GM19467 (cell line): ENCODE measurements around the gene LMF1.

Source experiments
- ATAC-seq: cut with Tn5 transposase; IDR thresholded peaks from one replicate; pipeline ENCODE4 v1.9.1; 2021; ENCODE audit warnings: mild to moderate bottlenecking, moderate library complexity; ENCODE audit not compliant: unreplicated experiment

LMF1 gene

DNA sequence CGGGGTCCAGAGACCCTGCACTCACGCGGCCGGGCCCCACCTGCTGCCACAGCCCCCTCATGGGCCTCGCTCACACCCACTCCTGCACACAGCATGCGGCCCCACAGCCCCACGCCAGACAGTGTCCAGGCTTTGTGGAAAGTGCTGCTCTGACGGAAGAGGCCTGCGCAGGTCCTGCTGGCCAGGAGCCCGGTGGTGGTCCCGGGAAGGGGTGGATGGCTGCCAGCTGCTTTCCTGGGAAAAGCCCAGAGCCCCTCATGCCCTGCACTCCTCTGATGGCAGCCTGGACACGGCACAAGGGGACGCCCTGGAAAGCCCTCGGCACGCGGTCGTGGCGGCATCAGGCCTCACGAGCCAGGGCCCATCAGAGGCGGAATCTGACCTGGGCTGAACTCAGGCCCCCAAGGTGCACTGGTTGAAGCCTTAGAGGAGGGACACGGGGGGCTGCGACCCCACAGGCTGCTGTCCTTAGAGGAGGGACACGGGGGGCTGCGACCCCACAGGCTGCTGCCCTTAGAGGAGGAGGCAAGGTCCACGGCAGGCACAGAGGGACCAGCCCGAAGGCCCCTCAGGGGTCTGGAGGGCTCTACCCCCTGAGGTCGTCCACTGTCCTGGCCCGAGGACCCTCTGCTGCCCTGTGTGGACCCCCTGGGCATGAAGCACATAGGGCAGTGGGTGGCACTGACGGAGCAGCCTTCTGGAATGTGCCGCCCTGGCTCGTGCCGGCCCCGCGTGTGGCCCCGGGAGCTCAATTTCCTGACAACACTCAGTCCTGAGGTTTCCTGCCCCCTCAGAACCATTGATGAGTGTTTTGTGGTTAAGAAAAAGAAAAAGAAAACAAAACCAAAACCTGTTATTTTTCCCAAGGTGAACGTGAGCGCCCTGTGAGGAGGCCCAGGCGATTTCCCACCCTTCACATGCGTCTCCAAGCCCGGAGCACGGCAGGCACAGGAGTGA, 32.9 kb upstream of the LMF1 start:
- no peak for ATAC-seq

DNA sequence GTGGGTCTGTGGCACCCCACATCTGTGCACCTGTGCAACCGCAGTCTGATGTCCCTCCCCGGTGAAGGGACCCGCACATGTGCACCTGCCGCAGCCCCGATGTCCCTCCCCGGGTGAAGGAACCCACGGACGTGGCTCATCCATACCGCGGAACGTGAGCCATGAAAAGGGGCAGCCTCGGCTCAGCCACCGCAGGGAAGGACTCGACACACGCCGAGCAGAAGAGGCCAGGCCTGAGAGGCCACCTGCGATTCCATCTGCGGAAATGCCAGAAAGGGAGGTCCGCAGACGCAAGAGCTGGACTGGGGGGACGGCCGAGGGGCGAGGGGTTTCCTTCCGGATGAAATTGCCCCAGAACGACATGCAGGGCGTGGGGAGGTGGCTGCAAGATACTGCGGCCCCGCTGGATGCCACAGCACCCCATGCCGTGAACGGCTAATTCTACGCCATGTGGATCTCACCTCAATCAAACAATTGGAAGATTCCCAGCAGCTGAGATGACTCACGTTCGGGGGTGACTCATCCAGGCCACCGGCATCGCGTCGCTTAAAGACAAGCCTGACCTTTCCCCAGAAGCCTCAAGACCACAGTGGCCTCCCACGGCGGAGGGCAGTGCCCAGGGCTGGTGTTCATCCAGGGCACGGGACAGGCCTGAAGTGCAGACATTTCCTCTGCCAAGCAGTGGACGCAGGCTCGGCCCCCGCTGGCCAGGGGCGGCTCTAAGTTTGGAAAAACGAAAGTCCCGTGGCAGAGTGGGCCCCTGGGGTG, 31.8 kb upstream of the LMF1 start:
- ATAC-seq = no peak

DNA sequence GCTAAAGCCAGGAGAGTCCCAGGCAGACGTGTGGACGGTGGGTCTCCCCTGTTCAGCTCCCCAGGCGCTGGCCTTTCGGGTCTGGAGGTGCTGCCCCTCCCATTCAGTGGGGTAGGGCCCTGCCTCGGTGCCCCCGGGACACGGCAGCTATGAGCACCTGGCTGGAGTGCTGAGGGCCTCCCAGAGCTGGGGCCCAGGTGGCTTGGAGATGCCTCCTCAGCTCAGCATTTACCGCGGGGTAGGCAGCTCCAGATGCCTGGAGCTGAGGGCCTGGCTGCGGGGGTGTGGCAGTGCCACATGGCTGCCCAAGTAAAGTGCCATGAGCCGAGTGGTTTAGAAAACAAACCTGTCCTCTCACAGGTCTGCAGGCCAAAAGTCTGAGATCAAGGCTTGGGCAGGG, 30.3 kb upstream of the LMF1 start:
- ATAC-seq = no peak

DNA sequence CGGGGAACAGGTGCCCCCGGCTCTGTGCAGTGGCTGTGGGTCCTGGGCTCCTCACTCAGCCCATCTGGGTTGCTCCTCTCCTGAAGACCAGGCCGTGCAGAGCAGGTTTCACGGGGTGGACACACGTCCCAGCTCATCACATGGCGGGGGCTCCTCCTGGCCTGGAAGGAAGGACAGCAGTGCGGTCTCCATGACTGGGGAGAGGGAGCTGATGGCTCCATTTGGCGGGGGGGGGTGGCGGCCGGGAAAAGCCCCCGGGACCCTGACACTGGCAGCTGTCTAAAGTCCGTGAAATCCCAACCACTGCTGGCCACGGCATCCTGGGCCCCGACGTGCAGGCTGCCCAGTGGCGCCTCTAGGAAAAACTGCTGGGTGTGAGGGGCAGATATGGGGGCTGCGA, 29.8 kb upstream of the LMF1 start:
- no peak for ATAC-seq

DNA sequence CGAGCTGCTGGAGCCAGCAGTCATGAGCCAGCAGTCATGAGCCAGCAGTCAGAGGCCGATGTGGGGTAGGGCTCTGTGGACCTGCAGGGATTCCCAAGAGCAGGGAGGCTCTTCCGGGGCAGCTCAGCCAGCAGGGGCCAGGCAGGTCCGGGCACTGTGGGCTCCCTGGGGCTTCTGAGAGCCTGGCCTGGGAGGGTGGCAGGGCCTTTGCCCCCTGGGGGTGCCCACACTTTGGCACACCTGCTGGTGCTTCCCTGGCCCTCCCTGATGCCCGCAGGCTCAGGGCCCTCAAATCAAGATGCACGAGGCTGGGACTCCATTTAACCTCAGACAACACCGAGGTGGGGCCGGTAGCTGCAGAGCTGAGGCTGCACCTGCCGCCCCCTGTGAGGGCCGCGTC, 28.9 kb upstream of the LMF1 start:
- no peak for ATAC-seq

DNA sequence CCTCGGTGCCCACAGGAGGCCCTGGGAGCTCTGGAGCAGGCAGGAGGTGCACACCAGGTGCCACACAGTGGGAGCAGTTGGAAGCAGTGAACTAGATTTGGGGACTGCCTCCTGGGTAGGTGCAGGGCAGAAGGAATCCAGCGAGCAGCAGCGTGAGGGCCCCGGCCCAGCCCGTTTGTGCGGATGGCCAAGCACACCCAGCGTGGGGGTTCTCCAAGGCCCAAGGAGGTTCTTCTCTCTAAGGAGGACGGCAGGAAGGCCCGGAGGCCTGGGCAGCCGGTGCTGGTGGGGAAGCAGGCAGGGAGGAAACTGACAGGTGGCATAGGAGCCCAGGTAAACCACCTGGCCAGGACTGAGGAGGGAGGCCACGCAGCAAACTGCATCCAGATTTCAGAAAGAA, 27.8 kb upstream of the LMF1 start:
- no peak for ATAC-seq

DNA sequence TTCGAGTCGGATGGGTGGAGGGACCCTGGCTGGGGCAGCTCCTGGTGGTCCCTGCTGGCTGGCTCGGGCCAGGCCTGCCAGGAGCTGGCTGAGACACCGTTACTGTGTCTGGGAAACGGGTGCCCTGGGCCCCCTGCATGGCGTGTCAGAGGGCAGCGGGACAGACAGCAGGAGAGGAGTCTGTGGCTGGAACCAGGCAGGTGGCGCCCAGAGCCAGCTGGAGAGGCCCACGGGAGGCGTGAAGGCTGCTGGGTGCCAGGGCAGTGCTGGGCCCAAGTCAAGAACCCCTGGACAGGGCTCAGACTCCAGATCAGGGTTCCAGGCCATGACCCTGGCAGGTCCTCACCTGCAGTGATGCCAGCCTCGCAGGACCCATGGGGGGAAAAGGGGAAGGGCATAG, 27.4 kb upstream of the LMF1 start:
- ATAC-seq = no peak

DNA sequence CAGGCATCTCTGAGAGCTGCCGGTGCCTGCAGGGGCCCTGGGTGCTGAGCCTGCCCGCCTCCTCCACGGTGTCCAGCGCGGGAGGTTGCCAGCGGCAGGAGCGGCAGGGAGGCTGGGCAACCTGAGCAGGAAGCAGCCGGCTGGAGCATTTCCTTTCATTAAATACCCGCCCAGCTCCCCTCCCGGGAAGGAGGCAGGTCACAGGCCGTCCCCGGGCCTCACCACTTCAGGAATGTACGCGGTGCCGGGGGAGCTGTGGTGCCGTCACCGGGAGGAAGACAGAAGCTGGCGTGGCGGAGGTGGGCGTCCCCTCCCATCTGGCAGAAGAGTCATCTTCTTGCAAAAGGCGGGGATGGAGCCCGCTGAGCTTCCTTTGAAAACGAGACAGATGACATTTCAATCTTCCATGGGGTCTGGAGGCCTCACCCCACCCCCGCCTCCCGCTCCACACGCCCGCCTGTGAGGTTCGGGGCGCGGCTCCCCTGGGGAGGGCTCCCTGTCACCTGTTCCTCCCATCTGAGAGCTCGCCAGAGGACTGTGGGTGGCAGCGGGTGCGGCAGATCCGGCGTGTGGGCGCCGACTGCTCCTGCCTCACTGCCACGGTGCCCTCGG, 26.8 kb upstream of the LMF1 start:
- no peak for ATAC-seq

DNA sequence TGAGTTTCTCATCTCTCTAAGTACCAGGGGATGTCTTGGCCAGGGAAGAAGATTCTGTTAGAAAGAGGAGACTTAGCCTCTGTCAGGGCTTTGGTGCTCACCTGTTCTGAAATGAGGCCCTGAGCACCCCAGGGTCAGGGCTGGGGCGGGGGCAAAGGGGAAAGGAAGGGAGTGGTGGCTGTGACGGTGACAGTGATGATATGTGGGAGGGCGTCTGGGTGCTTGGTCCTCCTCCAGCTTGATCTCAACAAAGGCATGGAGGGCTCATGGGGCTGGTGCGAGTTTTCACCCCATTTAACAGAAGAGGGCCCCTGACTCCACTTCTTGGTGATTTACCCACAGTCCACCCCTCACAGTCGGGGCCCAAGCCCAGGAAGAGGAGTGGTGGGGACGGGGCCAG, 25.9 kb upstream of the LMF1 start:
- ATAC-seq = no peak

DNA sequence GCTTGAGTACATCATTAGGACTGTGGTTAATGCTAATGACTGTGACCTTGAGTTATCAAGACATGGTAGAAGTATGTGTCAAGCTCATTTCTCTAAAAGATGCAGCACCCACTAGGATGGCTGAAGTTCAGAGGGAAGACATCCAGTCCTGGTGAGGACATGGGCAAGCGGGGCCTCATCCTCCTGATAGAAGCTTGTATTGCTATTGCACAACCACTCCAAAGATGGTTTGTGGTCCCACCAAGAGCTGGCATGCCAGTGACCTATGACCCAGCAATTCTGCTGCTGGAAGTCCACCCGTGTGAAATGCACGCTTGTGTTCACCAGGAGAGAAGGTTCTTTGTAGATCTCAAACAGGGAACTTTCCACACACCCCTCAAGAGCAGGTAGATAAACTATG, 25.0 kb upstream of the LMF1 start:
- no peak for ATAC-seq

DNA sequence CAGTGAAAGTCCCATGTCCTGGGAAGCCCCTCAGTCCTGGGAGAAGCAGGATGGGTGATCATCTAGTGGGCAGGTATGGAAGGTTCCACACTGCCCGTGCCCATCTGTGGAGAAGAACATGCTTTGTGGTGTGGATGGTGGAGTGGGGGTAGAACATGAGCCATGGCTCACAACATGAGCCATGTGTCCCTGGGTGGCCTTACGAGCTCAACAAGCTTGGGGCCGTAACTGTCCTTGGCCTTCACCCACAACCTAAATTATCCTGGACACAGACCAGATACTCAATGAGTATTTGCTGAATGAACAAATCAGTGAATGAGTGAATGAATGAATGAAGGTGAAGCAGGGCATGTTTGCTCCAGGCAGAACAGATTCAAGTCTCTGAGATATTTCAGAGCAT, 24.3 kb upstream of the LMF1 start:
- no peak for ATAC-seq

DNA sequence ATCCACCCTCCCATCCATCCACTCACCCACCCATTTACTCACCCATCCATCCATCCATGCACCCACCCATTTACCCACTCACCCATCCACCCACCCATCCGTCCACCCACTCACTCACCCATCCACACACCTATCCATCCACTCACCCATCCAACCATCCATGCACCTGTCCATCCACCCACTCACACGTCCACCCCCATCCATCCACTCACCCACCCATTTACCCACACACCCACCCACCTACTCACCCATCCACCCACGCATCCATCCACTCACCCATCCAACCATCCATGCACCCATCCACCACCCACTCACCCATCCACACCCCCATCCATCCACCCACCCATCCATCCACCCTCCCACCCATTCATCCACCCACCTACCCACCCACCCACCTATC, 22.9 kb upstream of the LMF1 start:
- ATAC-seq = no peak

DNA sequence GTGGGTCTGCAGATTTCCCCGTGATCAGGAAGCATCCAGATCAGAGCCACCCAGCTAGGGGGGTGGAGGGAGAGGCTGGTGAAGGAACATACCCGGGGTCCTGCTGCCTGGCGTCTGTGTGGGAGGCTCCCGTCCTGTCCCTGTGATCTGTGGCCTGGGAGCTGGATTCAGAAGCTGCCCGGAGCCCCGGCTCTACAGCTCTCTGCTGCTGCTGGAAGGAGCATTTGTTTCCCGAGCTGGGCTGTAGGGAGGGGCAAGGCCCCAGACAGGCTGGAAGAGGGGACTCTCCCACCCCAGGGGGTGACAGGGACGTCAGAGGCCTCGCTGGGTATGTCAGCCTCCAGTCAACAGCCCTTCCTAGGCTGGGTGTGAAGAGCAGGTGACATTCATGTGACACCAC, 21.0 kb upstream of the LMF1 start:
- ATAC-seq = no peak

DNA sequence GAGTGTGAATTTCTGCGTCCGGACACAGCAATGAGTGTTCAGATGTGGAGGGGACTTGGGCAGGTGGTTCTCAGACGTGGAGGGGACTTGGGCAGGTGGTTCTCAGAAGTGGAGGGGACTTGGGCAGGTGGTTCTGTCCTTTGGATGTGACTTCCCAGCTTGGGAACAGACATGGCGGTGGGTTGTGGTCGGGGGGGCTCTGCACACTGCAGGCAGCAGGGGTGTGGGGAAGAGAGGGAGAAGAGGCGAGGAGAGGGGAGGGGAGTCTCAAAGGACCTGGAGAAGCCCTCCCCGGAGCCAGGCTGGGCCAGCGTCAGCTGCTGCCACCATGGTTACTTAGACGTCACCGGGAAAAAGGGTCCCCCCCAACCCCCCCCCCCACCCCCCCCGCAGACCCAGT, 20.6 kb upstream of the LMF1 start:
- ATAC-seq = no peak

DNA sequence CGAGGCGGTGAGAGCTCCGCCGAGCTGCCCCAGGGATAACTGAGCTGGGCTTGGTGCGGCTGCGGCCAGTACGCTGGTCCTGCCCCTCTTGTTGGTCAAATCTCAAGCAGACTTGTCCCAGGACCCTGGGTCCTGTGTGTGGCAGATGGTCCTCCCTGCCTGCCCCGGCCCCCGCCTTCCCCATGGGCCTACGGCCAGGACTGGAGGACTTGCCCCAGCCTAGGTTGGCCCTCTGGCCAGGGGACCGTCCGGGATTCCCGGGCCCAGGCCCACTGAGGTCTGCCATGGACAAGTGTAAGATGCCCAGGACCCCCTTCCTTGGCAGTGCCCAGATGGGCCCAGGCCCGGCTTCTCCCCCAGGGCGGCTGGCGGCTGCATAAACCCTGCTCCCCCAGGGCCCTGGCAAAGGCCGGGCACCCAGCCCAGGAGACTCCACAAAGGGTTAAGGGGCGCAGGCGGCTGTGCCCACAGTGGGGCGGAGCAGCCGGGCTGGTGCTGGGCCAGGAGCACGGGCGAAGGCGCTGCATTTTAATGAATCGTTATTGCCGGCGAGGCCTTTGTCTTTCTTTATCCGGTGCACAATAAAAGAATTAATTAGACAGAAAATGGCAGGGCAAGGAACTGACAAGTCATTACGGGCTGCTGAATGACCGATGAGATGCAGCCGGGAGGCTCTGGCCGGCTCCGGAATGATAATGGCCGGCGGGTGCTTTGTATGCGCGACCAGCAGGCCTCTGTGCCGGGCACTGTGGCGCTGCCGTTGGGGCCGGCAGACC, 19.9 kb upstream of the LMF1 start:
- ATAC-seq = no peak

DNA sequence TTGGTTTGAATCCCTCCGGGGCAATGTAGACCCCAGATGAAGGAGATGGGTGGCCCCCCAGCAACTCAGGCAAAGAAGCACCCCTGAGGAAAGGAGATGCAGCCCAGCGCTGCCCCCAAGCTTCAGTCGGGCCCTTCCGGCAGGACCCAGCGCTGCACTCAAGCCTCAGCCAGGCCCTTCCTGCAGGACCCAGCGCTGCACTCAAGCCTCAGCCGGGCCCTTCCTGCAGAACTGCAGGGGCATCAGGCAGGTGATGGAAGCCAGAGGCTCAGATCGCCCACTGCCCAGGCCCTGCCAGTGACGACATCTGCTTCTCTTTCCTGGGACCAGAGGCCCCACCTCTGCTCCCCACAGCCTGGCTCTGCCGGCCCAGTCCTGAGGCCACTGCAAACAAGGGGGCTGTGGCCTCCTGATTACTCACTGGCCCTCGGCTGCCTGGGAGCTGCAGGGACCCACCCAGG, 18.6 kb upstream of the LMF1 start:
- no peak for ATAC-seq

DNA sequence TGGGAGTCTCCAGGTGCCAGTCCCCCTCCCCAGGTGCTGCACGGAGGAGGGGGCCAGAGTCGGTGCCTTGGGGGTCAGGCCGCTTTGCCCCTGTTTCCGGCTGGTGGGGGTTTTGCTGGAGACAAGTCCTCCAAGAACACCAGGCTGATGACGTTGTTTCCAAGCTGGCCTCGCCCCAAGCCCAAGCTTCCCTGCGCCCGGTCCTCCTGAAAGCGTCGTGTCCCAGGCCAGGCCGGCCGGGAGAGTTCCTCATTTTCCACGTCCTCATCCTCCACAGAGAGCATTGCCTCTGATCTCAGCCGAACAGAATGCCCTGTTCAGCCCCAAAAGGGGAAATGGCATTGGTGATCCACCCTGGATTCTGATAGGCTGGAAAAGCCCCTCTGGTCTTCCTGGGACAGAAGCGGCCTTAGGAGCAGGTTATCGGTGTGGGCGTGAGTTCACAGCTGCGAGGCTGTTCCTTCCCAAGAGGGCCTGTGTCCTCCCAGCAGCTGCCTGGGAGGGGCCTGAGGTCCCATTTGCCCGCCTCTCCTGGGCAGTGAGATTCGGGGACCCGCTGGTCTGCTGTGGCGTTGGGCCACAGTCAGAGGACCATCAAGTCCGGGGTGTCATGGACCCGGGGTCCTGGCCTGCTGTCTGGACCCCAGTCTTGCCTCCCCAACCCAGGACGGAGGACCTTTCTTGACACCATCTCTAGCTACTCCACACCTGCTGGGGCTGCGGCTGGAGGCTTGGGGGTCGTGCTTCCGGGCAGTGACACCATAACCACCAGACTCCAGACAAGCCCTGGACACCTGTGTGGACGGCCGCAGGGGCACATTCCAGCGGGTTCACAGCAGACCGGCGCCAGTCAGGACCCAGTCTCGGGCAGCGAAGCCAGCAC, 17.9 kb upstream of the LMF1 start:
- no peak for ATAC-seq

DNA sequence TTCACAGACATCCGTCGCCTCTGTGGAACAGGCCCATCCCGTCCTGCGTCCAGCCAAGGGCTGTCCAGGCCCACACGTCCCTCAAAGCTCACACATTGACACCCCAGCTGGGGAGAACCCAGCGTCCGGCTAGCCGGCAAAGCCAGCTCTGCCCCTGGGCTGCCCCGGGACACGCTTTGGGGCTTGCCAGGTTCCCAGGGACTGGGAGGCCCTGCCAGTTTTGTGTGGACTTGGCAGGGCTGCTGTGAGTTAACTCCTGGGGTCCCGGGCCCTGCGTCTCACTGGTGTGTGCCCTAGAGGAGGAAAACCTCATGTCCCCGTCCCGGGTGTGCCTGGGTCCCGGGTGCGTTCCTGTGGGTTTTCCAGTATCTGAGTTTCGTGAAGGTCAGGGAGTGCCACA, 17.1 kb upstream of the LMF1 start:
- no peak for ATAC-seq

DNA sequence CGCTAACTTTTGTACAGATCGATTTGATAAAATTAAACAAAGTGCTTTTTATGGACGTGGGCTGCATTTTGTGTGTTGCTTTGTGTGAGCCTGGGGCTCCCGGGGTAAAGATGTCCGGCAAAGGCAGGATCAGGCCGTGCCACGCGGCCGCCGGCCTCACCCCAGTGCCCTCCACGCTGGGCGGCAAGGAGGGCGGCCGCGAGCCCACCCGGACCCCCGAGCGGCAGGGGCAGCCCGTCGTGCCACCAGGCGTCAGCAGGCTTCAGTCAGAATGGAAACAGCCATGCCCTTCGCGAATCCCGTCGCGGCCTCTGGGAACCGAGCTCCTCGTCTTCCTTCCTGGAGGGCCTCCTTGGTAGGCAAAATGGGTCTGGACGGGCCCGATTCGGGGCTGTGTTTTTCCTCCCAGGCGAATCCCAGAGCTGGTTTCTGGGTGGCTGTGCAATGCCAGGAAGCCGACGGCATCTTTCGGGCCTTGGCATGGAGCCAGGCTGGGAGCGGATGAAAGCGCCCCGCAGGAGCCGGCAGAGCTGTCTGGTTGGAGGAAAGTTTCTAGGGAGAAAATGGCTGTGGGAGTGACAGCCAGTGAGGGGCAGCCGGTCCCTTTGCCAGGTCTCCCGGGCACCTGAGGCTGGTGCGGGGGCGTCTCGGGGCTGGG, 16.3 kb upstream of the LMF1 start:
- ATAC-seq = no peak
